H1 (cell line): Measurements from ENCODE around the gene ETF1. TPM values are rescaled to one million over a fixed set of nuclear protein-coding genes. Genes with fewer than 3 reads are reported as not detected.
A peak's percentile ranks its signal among the peaks of the same experiment; 100 is the strongest.

ENCODE experiments used
- CTCF ChIA-PET: fragments of 300-600 bp; sonication (Branson Sonifier 250); formaldehyde crosslinking; loops from one replicate; lab custom pipeline; 2021; ENCODE audit not compliant: partially characterized antibody; lab: Charles Lee
- POLR2A ChIA-PET: fragments of 300-600 bp; sonication (Branson Sonifier 250); formaldehyde crosslinking; loops from one replicate; lab custom pipeline; 2021; ENCODE audit warnings: inconsistent platforms; ENCODE audit not compliant: partially characterized antibody; lab: Charles Lee
- DNase-seq, 2 experiments: peaks; one replicate each; pipeline versions ENCODE4 v3.0.0 to v3.0.0-alpha.2; 2010 to 2022; ENCODE audit warnings: low spot score in 2 of 2, low read depth in 1 of 2, mixed read lengths in 1 of 2
- FAIRE-seq: peaks from 2 replicates; lab custom pipeline; 2011; peaks lifted over from hg19 to GRCh38; lab: Jason Lieb, UNC
- H2AFZ ChIP-seq: 2 replicates; pipeline ENCODE4 v1.8.1; 2012; ENCODE audit warnings: low read length, inconsistent platforms
- H2AK5ac ChIP-seq: 2 replicates; pipeline ENCODE4 v1.6.1; 2013; ENCODE audit warnings: low read depth, low read length
- H2BK120ac ChIP-seq: replicated peaks from 2 replicates; pipeline ENCODE3; 2013; ENCODE audit warnings: low read depth, low read length, inconsistent platforms
- H2BK12ac ChIP-seq: 2 replicates; pipeline ENCODE4 v1.6.1; 2013; ENCODE audit warnings: low read depth, low read length
- H2BK15ac ChIP-seq: 2 replicates; pipeline ENCODE4 v1.6.1; 2013; ENCODE audit warnings: low read length
- H2BK20ac ChIP-seq: 2 replicates; pipeline ENCODE4 v1.6.1; 2013; ENCODE audit warnings: low read length
- H2BK5ac ChIP-seq: 2 replicates; pipeline ENCODE4 v1.6.1; 2013; ENCODE audit warnings: low read depth, low read length
- H3K14ac ChIP-seq: 2 replicates; pipeline ENCODE4 v1.6.1; 2013; ENCODE audit warnings: inconsistent platforms; ENCODE audit not compliant: insufficient read length
- H3K18ac ChIP-seq: 2 replicates; pipeline ENCODE4 v1.6.1; 2013; ENCODE audit warnings: low read length; ENCODE audit errors: extremely low read depth
- H3K23ac ChIP-seq: 2 replicates; pipeline ENCODE4 v1.6.1; 2013; ENCODE audit warnings: inconsistent platforms; ENCODE audit not compliant: insufficient read length
- H3K23me2 ChIP-seq: 2 replicates; pipeline ENCODE4 v1.6.1; 2013; ENCODE audit warnings: low read depth, low read length
- H3K27ac ChIP-seq: 2 replicates; pipeline ENCODE4 v1.6.1; 2011; ENCODE audit warnings: low read depth, low read length, inconsistent platforms
- H3K27me3 ChIP-seq, 4 experiments: replicated peaks in 1 of 4; 1 replicate in 1 of 4; 2 replicates in 3 of 4; pipeline versions ENCODE4 v1.6.1 to v1.8.1; 2011 to 2013; ENCODE audit warnings: low read length in 3 of 4, mild to moderate bottlenecking in 3 of 4, inconsistent platforms in 2 of 4, mixed read lengths in 2 of 4, moderate library complexity in 1 of 4; ENCODE audit not compliant: control insufficient read depth in 3 of 4, insufficient read depth in 3 of 4; ENCODE audit errors: extremely low read depth in 1 of 4
- H3K36me3 ChIP-seq, 4 experiments: 2 replicates each; pipeline versions ENCODE4 v1.6.1 to v1.8.1; 2011 to 2013; ENCODE audit warnings: mild to moderate bottlenecking in 4 of 4, low read length in 3 of 4, moderate library complexity in 2 of 4, control low read depth in 1 of 4, inconsistent platforms in 1 of 4; ENCODE audit not compliant: insufficient read depth in 4 of 4, control insufficient read depth in 2 of 4
- H3K4ac ChIP-seq: replicated peaks from 2 replicates; pipeline ENCODE3; 2013; ENCODE audit warnings: low read length, low read depth, mixed read lengths, inconsistent platforms; ENCODE audit not compliant: insufficient read length
- H3K4me1 ChIP-seq, 4 experiments: replicated peaks in 1 of 4; 1 replicate in 1 of 4; 2 replicates in 3 of 4; pipeline versions ENCODE4 v1.6.1 to v1.8.1; 2011 to 2013; ENCODE audit warnings: low read length in 3 of 4, inconsistent platforms in 2 of 4, mixed read lengths in 1 of 4; ENCODE audit not compliant: insufficient read depth in 4 of 4, control insufficient read depth in 3 of 4
- H3K4me2 ChIP-seq, 2 experiments: 2 replicates each; pipeline versions ENCODE4 v1.6.1 to v1.8.1; 2011 to 2013; ENCODE audit warnings: low read depth in 2 of 2, low read length in 2 of 2, control low read depth in 1 of 2, inconsistent platforms in 1 of 2, mild to moderate bottlenecking in 1 of 2; ENCODE audit not compliant: insufficient read depth in 1 of 2
- H3K4me3 ChIP-seq, 4 experiments: fragments of 200-600, 300-600 bp in 1 of 4; sonication (generic), shearing (Covaris generic), sonication (Bioruptor Twin) in 1 of 4; 2 replicates each; pipeline versions ENCODE4 v1.5.1 to v1.8.1; 2011 to 2016; ENCODE audit warnings: low read length in 4 of 4, low read depth in 3 of 4, control low read depth in 2 of 4, inconsistent platforms in 2 of 4, mild to moderate bottlenecking in 2 of 4, mixed read lengths in 1 of 4, moderate library complexity in 1 of 4; ENCODE audit not compliant: insufficient read depth in 2 of 4; ENCODE audit errors: extremely low read depth in 1 of 4
- H3K56ac ChIP-seq: replicated peaks from 2 replicates; pipeline ENCODE3; 2013; ENCODE audit warnings: low read depth, mild to moderate bottlenecking, mixed read lengths, low read length, inconsistent platforms; ENCODE audit not compliant: insufficient read length
- H3K79me1 ChIP-seq: 2 replicates; pipeline ENCODE4 v1.6.1; 2013; ENCODE audit warnings: low read depth, low read length, control low read depth
- H3K79me2 ChIP-seq, 2 experiments: 2 replicates each; pipeline versions ENCODE4 v1.6.1 to v1.8.1; 2012 to 2013; ENCODE audit warnings: low read length in 2 of 2, mild to moderate bottlenecking in 2 of 2, inconsistent platforms in 1 of 2; ENCODE audit not compliant: insufficient read depth in 2 of 2, control insufficient read depth in 1 of 2
- H3K9ac ChIP-seq, 4 experiments: replicated peaks in 1 of 4; 1 replicate in 1 of 4; 2 replicates in 3 of 4; pipeline versions ENCODE4 v1.6.1 to v1.8.1; 2011 to 2013; ENCODE audit warnings: low read depth in 3 of 4, low read length in 3 of 4, control low read depth in 2 of 4, mild to moderate bottlenecking in 2 of 4, moderate library complexity in 2 of 4, inconsistent platforms in 1 of 4; ENCODE audit errors: extremely low read depth in 1 of 4
- H3K9me3 ChIP-seq, 2 experiments: 2 replicates each; pipeline versions ENCODE4 v1.6.1 to v1.8.1; 2012 to 2013; ENCODE audit warnings: mild to moderate bottlenecking in 2 of 2, moderate library complexity in 2 of 2, control low read depth in 1 of 2, inconsistent platforms in 1 of 2, low read depth in 1 of 2, low read length in 1 of 2, mixed read lengths in 1 of 2; ENCODE audit not compliant: insufficient read depth in 2 of 2
- H4K20me1 ChIP-seq, 2 experiments: replicated peaks in 1 of 2; 2 replicates each; pipeline versions ENCODE3 to v1.8.1; 2011 to 2013; ENCODE audit warnings: inconsistent platforms in 2 of 2, low read length in 2 of 2, mild to moderate bottlenecking in 1 of 2; ENCODE audit not compliant: insufficient read depth in 2 of 2, control insufficient read depth in 1 of 2
- H4K5ac ChIP-seq: 2 replicates; pipeline ENCODE4 v1.6.1; 2013; ENCODE audit warnings: low read length, low read depth, mixed read lengths, inconsistent platforms; ENCODE audit not compliant: insufficient read length
- H4K8ac ChIP-seq: 2 replicates; pipeline ENCODE4 v1.8.0; 2013; ENCODE audit warnings: mild to moderate bottlenecking, moderate library complexity, low read length, inconsistent platforms; ENCODE audit not compliant: insufficient read depth; ENCODE audit errors: extremely low read depth
- H4K91ac ChIP-seq: replicated peaks from 2 replicates; pipeline ENCODE3; 2013; ENCODE audit warnings: low read length, mixed read lengths, inconsistent platforms; ENCODE audit not compliant: insufficient read length
- CBX5 ChIP-seq: fragments of 300-800, 300-1000 bp; sonication (generic); IDR thresholded peaks from 2 replicates; pipeline ENCODE4 v1.7.1; 2016; ENCODE audit warnings: antibody characterized with exemption, low read length, low read depth
- CHD1 ChIP-seq: IDR thresholded peaks from 2 replicates; pipeline ENCODE4 v1.6.1; 2012; ENCODE audit warnings: low read depth, low read length, improper control_type of control experiment
- EZH2 ChIP-seq: fragments of 200-600 bp; sonication (generic); IDR thresholded peaks from 2 replicates; pipeline ENCODE4 v1.7.1; 2012; ENCODE audit warnings: low read depth, mild to moderate bottlenecking, moderate library complexity, low read length, inconsistent platforms; ENCODE audit not compliant: severe bottlenecking
- GABPA ChIP-seq: IDR thresholded peaks from 2 replicates; pipeline ENCODE4 v1.6.1; 2011; ENCODE audit warnings: mild to moderate bottlenecking, low read length, moderate library complexity, borderline replicate concordance; ENCODE audit not compliant: insufficient read depth
- GTF2F1 ChIP-seq: IDR thresholded peaks from 2 replicates; pipeline ENCODE4 v1.6.1; 2012; ENCODE audit warnings: low read depth, low read length, improper control_type of control experiment, borderline replicate concordance
- HDAC2 ChIP-seq, 2 experiments: fragments of 300-600 bp in 1 of 2; sonication (generic) in 1 of 2; IDR thresholded peaks; 2 replicates each; pipeline ENCODE4 v1.6.1; 2011 to 2012; ENCODE audit warnings: low read depth in 2 of 2, low read length in 2 of 2, mild to moderate bottlenecking in 2 of 2, moderate library complexity in 2 of 2, borderline replicate concordance in 1 of 2, inconsistent platforms in 1 of 2
- PHF8 ChIP-seq: fragments of 200-600 bp; sonication (generic); conservative IDR thresholded peaks from 2 replicates; pipeline ENCODE4 v1.7.1; 2012; ENCODE audit warnings: low read depth, mild to moderate bottlenecking, inconsistent platforms, low read length, moderate library complexity
- POLR2AphosphoS5 ChIP-seq: IDR thresholded peaks from 2 replicates; pipeline ENCODE4 v1.6.1; 2011; ENCODE audit warnings: low read depth, low read length
- RNF2 ChIP-seq: fragments of 200-900, 300-1000 bp; sonication (generic); IDR thresholded peaks from 2 replicates; pipeline ENCODE4 v1.7.1; 2016; ENCODE audit warnings: borderline replicate concordance, low read depth, mild to moderate bottlenecking, antibody characterized with exemption, low read length; ENCODE audit not compliant: poor library complexity, severe bottlenecking; ENCODE audit errors: missing control alignments
- SRF ChIP-seq: IDR thresholded peaks from 2 replicates; pipeline ENCODE4 v1.6.1; 2011; ENCODE audit warnings: mild to moderate bottlenecking, low read depth, low read length, moderate library complexity
- TBP ChIP-seq: IDR thresholded peaks from 2 replicates; pipeline ENCODE4 v1.6.1; 2011; ENCODE audit warnings: low read depth, low read length, improper control_type of control experiment
- WGBS, 2 experiments: shearing (Covaris generic) in 1 of 2; methylation state at CpG; one replicate each; pipeline versions ENCODE4 v1.1.6 to v1.1.7; 2013 to 2015; ENCODE audit warnings: low lambda C conversion rate in 2 of 2, mixed read lengths in 2 of 2, inconsistent platforms in 1 of 2, low coverage in 1 of 2, missing lambda C conversion rate in 1 of 2; ENCODE audit not compliant: insufficient replicate concordance in 2 of 2, insufficient coverage in 1 of 2, insufficient read length in 1 of 2; ENCODE audit errors: extremely low coverage in 1 of 2, missing lambda C conversion rate in 1 of 2; 5-methylcytosine and 5-hydroxymethylcytosine counted together
- polyA plus RNA-seq, 7 experiments: library from polyadenylated mRNA; depleted of rRNA in 3 of 7; stranded (reverse) in 5 of 7; unstranded in 2 of 7; fragments of >200 nt in 5 of 7; fragments of 200-250 nt in 2 of 7; gene quantifications; 1 replicate in 5 of 7; 2 replicates in 1 of 7; 4 replicates in 1 of 7; pipeline versions ENCODE4 v1.2.1 to v1.2.3, GENCODE V29; 2011 to 2013; ENCODE audit warnings: missing spikeins in 2 of 7, mixed read lengths in 2 of 7
- total RNA-seq: library from RNA; stranded (reverse); fragmentation: NEBNext Ultra II Directional; extraction: Animal tissue kit (Norgen Biotek cat#: 25700); gene quantifications from 2 replicates; pipeline ENCODE4 v1.2.1, GENCODE V29; 2021

The ETF1 gene
- total and polyA plus RNA-seq, 2 of the 8 experiments (the other 6 are each of a cell fraction or from before 2014, with no cell fraction given), result 50.5 to 168 TPM

DNA sequence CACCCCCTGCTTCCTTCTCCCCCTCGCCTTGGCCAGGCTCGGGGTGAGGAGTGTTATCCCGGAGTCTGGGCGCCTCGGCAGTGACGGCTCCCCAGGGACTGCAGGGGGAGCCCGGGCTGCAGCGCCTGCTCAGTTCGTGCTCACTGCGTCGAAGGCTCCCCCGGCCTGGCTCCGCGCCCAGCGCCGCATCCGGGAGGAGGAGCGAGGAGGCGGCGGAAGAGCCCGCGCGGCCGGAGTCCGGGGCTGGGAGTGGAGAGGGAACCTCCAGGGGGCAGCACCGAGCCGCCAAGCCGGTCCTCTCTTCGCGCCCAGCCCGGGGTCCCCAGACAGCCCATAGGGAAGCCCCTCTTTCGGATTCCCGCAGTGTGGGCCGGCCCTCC, 79.0 kb downstream of the ETF1 start:
- Histone ChIP-seq H3K27me3 (peaks cover 0 to 15% (median 13%) of the 10 kb centered on the region in 4 experiments; a peak in 5 of 7 replicates), H3K56ac (peak overlapping the region; percentile 79), H2AFZ (no peak overlapping the region), H3K27ac (peak overlapping the region; percentile 90; the same call in 1 of the 2 replicates), H2BK12ac (no peak overlapping the region), H2BK5ac (peak overlapping the region; percentile 90; the same call in 1 of the 2 replicates), H3K4me2 (peak overlapping the region; percentile 61 to 97), H3K9ac (peak overlapping the region; percentile 52 to 81 (median 73)), H4K5ac (peak overlapping the region; percentile 51), H4K20me1 (peaks cover 11 to 16% of the 10 kb centered on the region in 2 experiments), H4K8ac (peak overlapping the region; percentile 90), H2BK15ac (peak overlapping the region; percentile 83; the same call in 1 of the 2 replicates), H2BK120ac (no peak overlapping the region), H3K9me3 (no peaks in the 10 kb centered on the region), H2AK5ac (no peak overlapping the region), H3K4me1 (peaks cover 0 to 11% (median 7%) of the 10 kb centered on the region in 4 experiments; a peak in 6 of 7 replicates), H4K91ac (peak overlapping the region; percentile 85), H3K23me2 (peaks cover 19% of the 10 kb centered on the region), H3K79me1 (no peaks in the 10 kb centered on the region; the same call in 1 of the 2 replicates), H3K4ac (peak overlapping the region; percentile 57), H2BK20ac (no peak overlapping the region), H3K23ac (no peak overlapping the region), H3K14ac (no peak overlapping the region), H3K4me3 (peak overlapping the region; percentile 81 to 90 (median 88)), H3K36me3 (peaks cover 0 to 18% (median 4%) of the 10 kb centered on the region in 4 experiments; a peak in 5 of 8 replicates), H3K18ac (peak overlapping the region; percentile 38; the same call in 1 of the 2 replicates), H3K79me2 (peaks cover 0 to 4% of the 10 kb centered on the region in 2 experiments; a peak in 1 of 4 replicates)
- DNase-seq (peak in 1 of 2 experiments; percentile 98), FAIRE-seq (no peak)
- CTCF ChIA-PET, result interaction anchor here (0.8 to 24.9 kb wide), 14 partner anchors 10 to 112 kb away, joined by 3 to 532 read pairs (median 4); partner anchors contain the start of gene ETF1
- WGBS, 2 experiments, result 2% methylated on average over 33 of the region's 34 CpGs; no CpG with 5 or more reads in 1 of the 2 experiments
- POLR2A ChIA-PET, result interaction anchor here (0.6 to 15.1 kb wide), 17 partner anchors 8 to 285 kb away, joined by 3 to 294 read pairs (median 14); partner anchors contain the start of genes CDC23, ETF1, FAM53C and HSPA9
- TF ChIP-seq CBX5 (no peak), POLR2AphosphoS5 (0 out of 2 replicates have a peak, but pooled peaks have one; percentile 51), EZH2 (no peak), PHF8 (0 out of 2 replicates have a peak, but pooled peaks have one; percentile 47), GABPA (peak; percentile 33; the same call in 1 of the 2 replicates), TBP (peak; percentile 52; the same call in 1 of the 2 replicates), RNF2 (no peak), SRF (0 out of 2 replicates have a peak, but pooled peaks have one; percentile 5), HDAC2 (IDR thresholded peaks at IDR 0.05; ENCODE audit: borderline replicate concordance in 1 of 2, low read depth in 2 of 2, low read length in 2 of 2) (0 out of 4 replicates have a peak, but pooled peaks of 1 of the 2 experiments have one; percentile 1), CHD1 (no peak), GTF2F1 (peak; percentile 40; the same call in 1 of the 2 replicates)
